HS-5 (cell line): Measurements from ENCODE around the gene DHX57.

ENCODE experiments used
- DNase-seq: peaks from one replicate; pipeline ENCODE4 v3.0.0-alpha.2; 2012; ENCODE audit warnings: low read depth

The DHX57 gene

GRCh38 chr2:38875576-38876367 is at the start of gene DHX57, which contains the start of gene MORN2:
TSS of gene DHX57 (minus strand) at chr2:38875934. CDS start at chr2:38868405, 7,529 bp downstream.
TSS of gene MORN2 (plus strand) at chr2:38875976.
- DNase-seq: peak; percentile 47

GRCh38 chr2:38922902-38923301 is 47.2 kb upstream of the DHX57 start:
- DNase-seq: no peak

- no peak for DNase-seq
Observed at GRCh38 chr2:38922389-38922788, 46.7 kb upstream of the DHX57 start.

- DNase-seq: no peak
Observed at GRCh38 chr2:38912619-38913018, 36.9 kb upstream of the DHX57 start.

GRCh38 chr2:38911191-38911590 is 35.5 kb upstream of the DHX57 start:
- no peak for DNase-seq

- DNase-seq: no peak
Observed at GRCh38 chr2:38909872-38910271, 34.1 kb upstream of the DHX57 start.

- DNase-seq: no peak
Observed at GRCh38 chr2:38907743-38908562, 32.2 kb upstream of the DHX57 start.

GRCh38 chr2:38907242-38907641 is 31.5 kb upstream of the DHX57 start:
- no peak for DNase-seq

GRCh38 chr2:38905251-38905650 is 29.5 kb upstream of the DHX57 start:
- DNase-seq: no peak

GRCh38 chr2:38900726-38901125 is 25.0 kb upstream of the DHX57 start:
- no peak for DNase-seq

GRCh38 chr2:38898256-38898655 is 22.5 kb upstream of the DHX57 start:
- DNase-seq: no peak

- no peak for DNase-seq
Observed at GRCh38 chr2:38892819-38893218, 17.1 kb upstream of the DHX57 start.

- DNase-seq: no peak
Observed at GRCh38 chr2:38889575-38889974, 13.8 kb upstream of the DHX57 start, which contains the start of gene ARHGEF33. TSS of gene ARHGEF33 (plus strand) at chr2:38889875. CDS start at chr2:38919448, 29,573 bp downstream.

- no peak for DNase-seq
Observed at GRCh38 chr2:38889045-38889444, 13.3 kb upstream of the DHX57 start.

- DNase-seq: no peak
Observed at GRCh38 chr2:38887902-38888554, 12.3 kb upstream of the DHX57 start.

- DNase-seq: no peak
Observed at GRCh38 chr2:38887347-38887746, 11.6 kb upstream of the DHX57 start.

GRCh38 chr2:38886063-38886462 is 10.3 kb upstream of the DHX57 start:
- DNase-seq: no peak

GRCh38 chr2:38876407-38876806 is 673 bp upstream of the DHX57 start:
- no peak for DNase-seq

GRCh38 chr2:38875227-38875575 is 533 bp downstream of the DHX57 start:
- no peak for DNase-seq

- DNase-seq: no peak
Observed at GRCh38 chr2:38873763-38874162, 2.0 kb downstream of the DHX57 start.

GRCh38 chr2:38871432-38871831 is 4.3 kb downstream of the DHX57 start:
- no peak for DNase-seq

GRCh38 chr2:38866773-38867443 is 8.8 kb downstream of the DHX57 start:
- no peak for DNase-seq
